OCI-LY7 (cell line): Measurements from ENCODE around the gene SPTB. TPM values are rescaled to one million over a fixed set of nuclear protein-coding genes. Genes with fewer than 3 reads are reported as not detected.
A peak's percentile ranks its signal among the peaks of the same experiment; 100 is the strongest.

Experiments used
- BruUV-seq: library from RNA; stranded (reverse); fragments of 400-500 nt; replicated peaks from 2 replicates; lab custom pipeline; 2021; lab: Mats Ljungman, UMichigan
- CTCF ChIA-PET: fragments of 300-600 bp; sonication (Branson Sonifier 250); formaldehyde crosslinking; loops from one replicate; lab custom pipeline; 2022; ENCODE audit warnings: antibody characterized with exemption; ENCODE audit not compliant: unreplicated experiment; lab: Charles Lee
- POLR2A ChIA-PET: fragments of 300-600 bp; sonication (Branson Sonifier 250); formaldehyde crosslinking; loops from one replicate; lab custom pipeline; 2022; ENCODE audit warnings: antibody characterized with exemption; lab: Charles Lee
- DNase-seq: peaks from one replicate; pipeline ENCODE4 v3.0.0-alpha.2; 2015; ENCODE audit warnings: low spot score
- H2AFZ ChIP-seq: fragments of 200-600 bp; sonication (generic), shearing (Covaris generic); 2 replicates; pipeline ENCODE4 v1.6.1; 2014; ENCODE audit warnings: mild to moderate bottlenecking, antibody characterized with exemption, low read length, moderate library complexity
- H3K27ac ChIP-seq: fragments of 200-600 bp; sonication (generic); 2 replicates; pipeline ENCODE4 v1.5.1; 2014; ENCODE audit warnings: mixed run types, low read depth, mild to moderate bottlenecking, moderate library complexity, low read length, inconsistent platforms; ENCODE audit not compliant: poor library complexity, severe bottlenecking
- H3K36me3 ChIP-seq: fragments of 200-600 bp; sonication (generic); 2 replicates; pipeline ENCODE4 v1.6.1; 2014; ENCODE audit warnings: mild to moderate bottlenecking, antibody characterized with exemption, low read length, moderate library complexity, mixed read lengths; ENCODE audit not compliant: insufficient read depth
- H3K4me1 ChIP-seq: fragments of 200-600 bp; sonication (generic); 2 replicates; pipeline ENCODE4 v1.5.1; 2014; ENCODE audit warnings: mild to moderate bottlenecking, low read length; ENCODE audit not compliant: insufficient read depth, poor library complexity, severe bottlenecking
- H3K4me2 ChIP-seq: fragments of 200-600 bp; sonication (generic); 2 replicates; pipeline ENCODE4 v1.6.1; 2014; ENCODE audit warnings: mild to moderate bottlenecking, low read length
- H3K4me3 ChIP-seq: fragments of 200-600 bp; sonication (generic); 2 replicates; pipeline ENCODE4 v1.5.1; 2014; ENCODE audit warnings: mild to moderate bottlenecking, low read depth, low read length; ENCODE audit not compliant: poor library complexity, severe bottlenecking
- H3K79me2 ChIP-seq: fragments of 200-600 bp; sonication (generic); 2 replicates; pipeline ENCODE4 v1.6.1; 2016; ENCODE audit warnings: low read depth, mild to moderate bottlenecking, low read length, moderate library complexity, mixed read lengths; ENCODE audit not compliant: insufficient read depth
- H3K9me2 ChIP-seq: fragments of 200-600 bp; sonication (generic); 2 replicates; pipeline ENCODE4 v1.6.1; 2016; ENCODE audit warnings: mild to moderate bottlenecking, low read length, mixed read lengths; ENCODE audit not compliant: insufficient read depth
- H3K9me3 ChIP-seq: fragments of 200-600 bp; sonication (generic); 2 replicates; pipeline ENCODE4 v1.6.1; 2014; ENCODE audit warnings: mild to moderate bottlenecking, mixed run types, low read length, mixed read lengths
- H4K20me1 ChIP-seq: fragments of 200-600 bp; sonication (generic); 2 replicates; pipeline ENCODE4 v1.6.1; 2014; ENCODE audit warnings: mild to moderate bottlenecking, antibody characterized with exemption, low read length, moderate library complexity, mixed read lengths; ENCODE audit not compliant: insufficient read depth
- EZH2phosphoT487 ChIP-seq: fragments of 200-600 bp; sonication (generic); IDR thresholded peaks from 2 replicates; pipeline ENCODE4 v1.6.1; 2018; ENCODE audit warnings: low read depth, borderline replicate concordance, mild to moderate bottlenecking, mixed run types, antibody characterized with exemption, low read length, moderate library complexity, mixed read lengths
- intact Hi-C: fragments of 100-400 bp; cut with micrococcal nuclease; formaldehyde crosslinking; loops from one replicate; pipeline ENCODE4 v1.10.0; 2022; ENCODE audit not compliant: unreplicated experiment
- total RNA-seq, 2 experiments: library from RNA; depleted of rRNA in 1 of 2; stranded (reverse); fragments of >200 nt in 1 of 2; shearing (Covaris generic) in 1 of 2; gene quantifications; 2 replicates each; pipeline ENCODE4 v1.2.3, GENCODE V29; 2014 to 2022
- TF ChIP-seq, protein P1 (sequence below): fragments of 200-600 bp; sonication (generic); conservative IDR thresholded peaks from 2 replicates; pipeline ENCODE4 v1.5.1; 2014; ENCODE audit warnings: mild to moderate bottlenecking, antibody characterized with exemption, low read length, moderate library complexity, mixed read lengths

SPTB gene
- total RNA-seq, 2 experiments from 2014 or later = not detected

DNA sequence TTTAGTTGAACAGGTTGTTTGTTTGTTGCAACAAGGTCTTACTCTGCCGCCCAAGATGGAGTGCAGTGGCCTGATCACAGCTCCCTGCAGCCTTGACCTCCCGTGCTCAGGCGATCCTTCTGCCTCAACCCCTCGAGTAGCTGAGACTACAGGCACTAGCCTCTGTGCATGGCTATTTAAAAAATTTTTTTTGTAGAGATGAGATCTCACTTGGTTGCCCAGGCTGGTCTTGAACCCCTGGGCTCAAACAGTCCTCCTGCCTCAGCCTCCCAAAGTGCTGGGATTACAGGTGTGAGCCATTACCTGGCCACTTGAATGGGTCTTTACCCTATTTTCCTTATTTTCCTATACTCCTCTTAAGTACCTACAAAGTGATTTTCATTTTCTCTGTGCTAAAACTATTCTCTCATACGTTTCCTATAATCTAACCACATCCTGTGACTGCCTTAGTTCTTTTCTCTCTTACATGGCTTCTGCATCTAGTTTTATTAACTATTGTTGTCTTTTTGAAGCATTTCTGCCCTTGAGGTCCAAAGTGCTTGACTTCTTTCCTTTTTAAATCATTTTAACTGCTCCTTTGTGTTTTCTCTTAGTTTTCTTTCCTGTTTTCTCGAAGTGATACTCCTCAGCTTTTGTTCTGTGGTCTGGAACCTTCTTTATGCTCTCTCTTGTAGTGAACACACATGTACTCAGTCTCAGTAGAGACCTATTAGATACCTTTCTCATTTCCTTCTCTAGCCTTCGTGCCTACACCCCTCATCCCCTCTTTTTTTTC lies 48.7 kb upstream of the SPTB start:
- peak overlapping the region; percentile 2; the same call in 1 of the 2 replicates for H3K4me2 ChIP-seq
- POLR2A ChIA-PET = interaction anchor here (0.6 to 1.4 kb wide), 2 partner anchors 8 to 292 kb away, joined by 3 to 12 read pairs; no protein-coding TSS in a partner anchor
- 0 out of 2 replicates have a peak, but pooled peaks cover 2% of the 10 kb centered on the region for H4K20me1 ChIP-seq
- no peaks in the 10 kb centered on the region for H3K9me2 ChIP-seq
- peaks cover 98% of the 10 kb centered on the region for H3K36me3 ChIP-seq
- intact Hi-C loops = no loop called here
- peaks cover 13% of the 10 kb centered on the region for H3K4me1 ChIP-seq
- BruUV-seq = no TSS peak
- peak; percentile 14 for DNase-seq
- TF ChIP-seq EZH2phosphoT487 = no peak
- TF ChIP-seq, protein P1, sequence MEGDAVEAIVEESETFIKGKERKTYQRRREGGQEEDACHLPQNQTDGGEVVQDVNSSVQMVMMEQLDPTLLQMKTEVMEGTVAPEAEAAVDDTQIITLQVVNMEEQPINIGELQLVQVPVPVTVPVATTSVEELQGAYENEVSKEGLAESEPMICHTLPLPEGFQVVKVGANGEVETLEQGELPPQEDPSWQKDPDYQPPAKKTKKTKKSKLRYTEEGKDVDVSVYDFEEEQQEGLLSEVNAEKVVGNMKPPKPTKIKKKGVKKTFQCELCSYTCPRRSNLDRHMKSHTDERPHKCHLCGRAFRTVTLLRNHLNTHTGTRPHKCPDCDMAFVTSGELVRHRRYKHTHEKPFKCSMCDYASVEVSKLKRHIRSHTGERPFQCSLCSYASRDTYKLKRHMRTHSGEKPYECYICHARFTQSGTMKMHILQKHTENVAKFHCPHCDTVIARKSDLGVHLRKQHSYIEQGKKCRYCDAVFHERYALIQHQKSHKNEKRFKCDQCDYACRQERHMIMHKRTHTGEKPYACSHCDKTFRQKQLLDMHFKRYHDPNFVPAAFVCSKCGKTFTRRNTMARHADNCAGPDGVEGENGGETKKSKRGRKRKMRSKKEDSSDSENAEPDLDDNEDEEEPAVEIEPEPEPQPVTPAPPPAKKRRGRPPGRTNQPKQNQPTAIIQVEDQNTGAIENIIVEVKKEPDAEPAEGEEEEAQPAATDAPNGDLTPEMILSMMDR = no peak
- CTCF ChIA-PET = interaction anchor here (0.8 kb wide), 1 partner anchor 36 kb away, joined by 3 read pairs; no protein-coding TSS in a partner anchor
- H3K27ac ChIP-seq = peak overlapping the region; percentile 38
- no peak overlapping the region for H3K4me3 ChIP-seq
- H3K79me2 ChIP-seq = peaks cover under 1% of the 10 kb centered on the region; the same call in 1 of the 2 replicates
- no peak overlapping the region for H2AFZ ChIP-seq
- no peaks in the 10 kb centered on the region for H3K9me3 ChIP-seq

DNA sequence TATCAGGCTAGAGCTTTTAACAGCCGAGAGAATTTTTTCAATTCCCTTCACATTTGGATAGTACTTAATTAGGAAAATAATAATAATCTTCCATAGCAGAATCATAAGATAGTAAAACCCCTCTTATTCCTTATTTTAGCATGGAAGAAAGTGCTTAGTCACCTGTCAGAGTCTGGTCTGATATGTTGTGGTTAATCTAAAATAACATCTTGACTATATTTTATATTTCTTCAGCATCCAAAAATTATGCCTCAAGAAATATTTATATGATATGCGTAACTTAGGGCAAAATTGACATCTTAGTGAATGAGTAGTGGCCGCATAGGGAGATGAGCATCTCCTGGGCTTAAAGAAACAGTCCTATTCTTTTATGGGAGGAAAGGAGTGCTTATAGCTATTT lies 47.3 kb upstream of the SPTB start:
- H4K20me1 ChIP-seq = 0 out of 2 replicates have a peak, but pooled peaks cover 2% of the 10 kb centered on the region
- H3K27ac ChIP-seq = no peak overlapping the region
- CTCF ChIA-PET = no interaction called here

GRCh38 chr14:64926398-64926995 lies 46.8 kb upstream of the SPTB start:
- CTCF ChIA-PET = no interaction called here
- Histone ChIP-seq H3K9me3 (no peaks in the 10 kb centered on the region), H3K4me2 (no peak overlapping the region), H3K9me2 (no peaks in the 10 kb centered on the region), H3K4me3 (no peak overlapping the region), H3K36me3 (peaks cover 84% of the 10 kb centered on the region), H3K79me2 (peaks cover 10% of the 10 kb centered on the region; the same call in 1 of the 2 replicates), H2AFZ (no peak overlapping the region), H4K20me1 (0 out of 2 replicates have a peak, but pooled peaks cover 2% of the 10 kb centered on the region), H3K4me1 (peaks cover 13% of the 10 kb centered on the region), H3K27ac (no peak overlapping the region)
- TSS peak; percentile 12 for BruUV-seq
- POLR2A ChIA-PET = interaction anchor here (0.7 to 1.8 kb wide), 5 partner anchors 10 to 1248 kb away, joined by 3 to 8 read pairs (median 3); no protein-coding TSS in a partner anchor
- intact Hi-C loops = no loop called here
- DNase-seq = no peak
- TF ChIP-seq, protein P1 = no peak
- no peak for TF ChIP-seq EZH2phosphoT487

More for the DNA sequence above, 47.3 kb upstream of the SPTB start:
- H3K4me3 ChIP-seq = no peak overlapping the region
- no peaks in the 10 kb centered on the region for H3K9me2 ChIP-seq
- intact Hi-C loops = no loop called here
- H2AFZ ChIP-seq = no peak overlapping the region
- no TSS peak for BruUV-seq
- no peak overlapping the region for H3K4me2 ChIP-seq
- DNase-seq = no peak
- peaks cover 13% of the 10 kb centered on the region for H3K4me1 ChIP-seq
- no peaks in the 10 kb centered on the region for H3K9me3 ChIP-seq
- TF ChIP-seq EZH2phosphoT487 = no peak
- peaks cover 5% of the 10 kb centered on the region; the same call in 1 of the 2 replicates for H3K79me2 ChIP-seq
- POLR2A ChIA-PET = interaction anchor here (0.7 to 1.8 kb wide), 4 partner anchors 10 to 1249 kb away, joined by 3 to 12 read pairs (median 6); no protein-coding TSS in a partner anchor
- H3K36me3 ChIP-seq = peaks cover 84% of the 10 kb centered on the region
